ENCODE measurements around the gene FEM1A. TPM values are rescaled to one million over a fixed set of nuclear protein-coding genes. Genes with fewer than 3 reads are reported as not detected.

The FEM1A gene
- total and polyA plus RNA-seq, 10 of the 15 experiments (the other 5 are each of a cell fraction or from before 2014, with no cell fraction given): 0.27 to 17.4 (median 3.8) TPM

DNA sequence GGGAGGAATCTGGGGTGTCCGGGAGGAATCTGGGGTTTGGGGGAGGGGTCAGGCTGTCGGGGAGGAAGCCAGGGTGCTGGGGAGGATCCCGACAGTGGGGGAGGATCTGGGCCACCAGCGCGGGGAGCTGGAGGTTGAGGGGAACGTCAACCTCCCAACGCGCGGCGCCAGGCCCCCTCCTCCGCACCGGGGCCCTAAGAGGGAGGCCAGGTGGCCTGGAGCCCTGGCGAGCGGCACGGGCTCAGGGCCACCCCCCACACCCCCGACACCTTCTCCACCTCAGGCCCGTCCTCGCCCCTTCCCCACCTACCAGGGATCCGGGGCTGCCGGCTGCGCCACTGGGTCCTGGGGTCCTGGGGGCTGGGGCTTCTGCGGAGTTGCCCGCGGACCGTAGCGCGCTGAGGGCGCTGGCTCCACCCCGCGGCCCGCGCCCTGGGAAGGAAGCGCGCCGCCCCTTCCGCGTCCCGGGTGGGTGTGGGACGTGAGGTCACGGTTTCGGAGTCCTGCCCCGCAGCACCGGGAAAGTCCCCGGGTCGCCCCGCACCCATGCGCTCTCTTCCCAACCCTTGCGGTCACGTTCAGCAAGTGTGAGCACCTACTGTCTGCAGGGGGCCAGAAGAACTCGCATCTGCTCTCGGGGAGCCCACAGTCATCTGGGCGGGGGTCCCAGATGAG is 39.9 kb downstream of the FEM1A start, which contains the start of gene TICAM1 (continued):
- TF ChIP-seq, protein P1, sequence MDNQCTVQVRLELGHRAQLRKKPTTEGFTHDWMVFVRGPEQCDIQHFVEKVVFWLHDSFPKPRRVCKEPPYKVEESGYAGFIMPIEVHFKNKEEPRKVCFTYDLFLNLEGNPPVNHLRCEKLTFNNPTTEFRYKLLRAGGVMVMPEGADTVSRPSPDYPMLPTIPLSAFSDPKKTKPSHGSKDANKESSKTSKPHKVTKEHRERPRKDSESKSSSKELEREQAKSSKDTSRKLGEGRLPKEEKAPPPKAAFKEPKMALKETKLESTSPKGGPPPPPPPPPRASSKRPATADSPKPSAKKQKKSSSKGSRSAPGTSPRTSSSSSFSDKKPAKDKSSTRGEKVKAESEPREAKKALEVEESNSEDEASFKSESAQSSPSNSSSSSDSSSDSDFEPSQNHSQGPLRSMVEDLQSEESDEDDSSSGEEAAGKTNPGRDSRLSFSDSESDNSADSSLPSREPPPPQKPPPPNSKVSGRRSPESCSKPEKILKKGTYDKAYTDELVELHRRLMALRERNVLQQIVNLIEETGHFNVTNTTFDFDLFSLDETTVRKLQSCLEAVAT (IDR thresholded peaks at IDR 0.05): no peak
- TF ChIP-seq HDAC6 (IDR thresholded peaks at IDR 0.05; ENCODE audit: unreplicated experiment): peak; percentile 31
- TF ChIP-seq, protein P2, sequence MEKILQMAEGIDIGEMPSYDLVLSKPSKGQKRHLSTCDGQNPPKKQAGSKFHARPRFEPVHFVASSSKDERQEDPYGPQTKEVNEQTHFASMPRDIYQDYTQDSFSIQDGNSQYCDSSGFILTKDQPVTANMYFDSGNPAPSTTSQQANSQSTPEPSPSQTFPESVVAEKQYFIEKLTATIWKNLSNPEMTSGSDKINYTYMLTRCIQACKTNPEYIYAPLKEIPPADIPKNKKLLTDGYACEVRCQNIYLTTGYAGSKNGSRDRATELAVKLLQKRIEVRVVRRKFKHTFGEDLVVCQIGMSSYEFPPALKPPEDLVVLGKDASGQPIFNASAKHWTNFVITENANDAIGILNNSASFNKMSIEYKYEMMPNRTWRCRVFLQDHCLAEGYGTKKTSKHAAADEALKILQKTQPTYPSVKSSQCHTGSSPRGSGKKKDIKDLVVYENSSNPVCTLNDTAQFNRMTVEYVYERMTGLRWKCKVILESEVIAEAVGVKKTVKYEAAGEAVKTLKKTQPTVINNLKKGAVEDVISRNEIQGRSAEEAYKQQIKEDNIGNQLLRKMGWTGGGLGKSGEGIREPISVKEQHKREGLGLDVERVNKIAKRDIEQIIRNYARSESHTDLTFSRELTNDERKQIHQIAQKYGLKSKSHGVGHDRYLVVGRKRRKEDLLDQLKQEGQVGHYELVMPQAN (conservative IDR thresholded peaks at IDR 0.05): peak; percentile 61
- TF ChIP-seq MXI1 (IDR thresholded peaks at IDR 0.05; ENCODE audit: low read depth, low read length): 0 out of 2 replicates have a peak, but pooled peaks have one; percentile 17
- TF ChIP-seq, protein P3, sequence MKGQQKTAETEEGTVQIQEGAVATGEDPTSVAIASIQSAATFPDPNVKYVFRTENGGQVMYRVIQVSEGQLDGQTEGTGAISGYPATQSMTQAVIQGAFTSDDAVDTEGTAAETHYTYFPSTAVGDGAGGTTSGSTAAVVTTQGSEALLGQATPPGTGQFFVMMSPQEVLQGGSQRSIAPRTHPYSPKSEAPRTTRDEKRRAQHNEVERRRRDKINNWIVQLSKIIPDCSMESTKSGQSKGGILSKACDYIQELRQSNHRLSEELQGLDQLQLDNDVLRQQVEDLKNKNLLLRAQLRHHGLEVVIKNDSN (IDR thresholded peaks at IDR 0.05; ENCODE audit: borderline replicate concordance, extremely low read length, insufficient read depth, low read depth, low read length): no peak
- peak in 1 of 2 experiments; percentile 84; a peak in 2 of 4 replicates for TF ChIP-seq ETV6 (conservative IDR thresholded peaks at IDR 0.05 in 1 of 2, IDR thresholded peaks at IDR 0.05 in 1 of 2; ENCODE audit: borderline replicate concordance in 1 of 2, low read depth in 1 of 2)
- no peak for TF ChIP-seq CBX3 (IDR thresholded peaks at IDR 0.05; ENCODE audit: borderline replicate concordance, low read depth)
- TF ChIP-seq MEF2B (IDR thresholded peaks at IDR 0.05; ENCODE audit: partially characterized antibody, poor library complexity, severe bottlenecking): no peak
- 0 out of 2 replicates have a peak, but pooled peaks have one; percentile 40 for TF ChIP-seq CREM (IDR thresholded peaks at IDR 0.05; ENCODE audit: low read depth)
- no peak for TF ChIP-seq EZH2 (IDR thresholded peaks at IDR 0.05; ENCODE audit: borderline replicate concordance, control insufficient read depth, low read depth, low read length)
- TF ChIP-seq SMAD5 (IDR thresholded peaks at IDR 0.05; ENCODE audit: low read depth): 0 out of 2 replicates have a peak, but pooled peaks have one; percentile 52
- peak; percentile 61 for TF ChIP-seq ATF7 (IDR thresholded peaks at IDR 0.05; ENCODE audit: low read depth)
- TF ChIP-seq NFYA (IDR thresholded peaks at IDR 0.05; ENCODE audit: borderline replicate concordance, low read depth, low read length): no peak
- TF ChIP-seq SMAD1 (IDR thresholded peaks at IDR 0.05; ENCODE audit: low read depth, partially characterized antibody): no peak
- TF ChIP-seq SUPT20H (IDR thresholded peaks at IDR 0.05; ENCODE audit: borderline replicate concordance, control insufficient read depth, low read depth, low read length): no peak
- TF ChIP-seq MYC (IDR thresholded peaks at IDR 0.05; ENCODE audit: insufficient read depth, insufficient read length, insufficient replicate concordance, low read length, severe bottlenecking): no peak
- no peak for TF ChIP-seq PAX8 (IDR thresholded peaks at IDR 0.05)
- TF ChIP-seq SIN3A (IDR thresholded peaks at IDR 0.05; ENCODE audit: low read depth, low read length): no peak
- no peak for TF ChIP-seq BMI1 (IDR thresholded peaks at IDR 0.05; ENCODE audit: borderline replicate concordance)
- TF ChIP-seq, protein P4, sequence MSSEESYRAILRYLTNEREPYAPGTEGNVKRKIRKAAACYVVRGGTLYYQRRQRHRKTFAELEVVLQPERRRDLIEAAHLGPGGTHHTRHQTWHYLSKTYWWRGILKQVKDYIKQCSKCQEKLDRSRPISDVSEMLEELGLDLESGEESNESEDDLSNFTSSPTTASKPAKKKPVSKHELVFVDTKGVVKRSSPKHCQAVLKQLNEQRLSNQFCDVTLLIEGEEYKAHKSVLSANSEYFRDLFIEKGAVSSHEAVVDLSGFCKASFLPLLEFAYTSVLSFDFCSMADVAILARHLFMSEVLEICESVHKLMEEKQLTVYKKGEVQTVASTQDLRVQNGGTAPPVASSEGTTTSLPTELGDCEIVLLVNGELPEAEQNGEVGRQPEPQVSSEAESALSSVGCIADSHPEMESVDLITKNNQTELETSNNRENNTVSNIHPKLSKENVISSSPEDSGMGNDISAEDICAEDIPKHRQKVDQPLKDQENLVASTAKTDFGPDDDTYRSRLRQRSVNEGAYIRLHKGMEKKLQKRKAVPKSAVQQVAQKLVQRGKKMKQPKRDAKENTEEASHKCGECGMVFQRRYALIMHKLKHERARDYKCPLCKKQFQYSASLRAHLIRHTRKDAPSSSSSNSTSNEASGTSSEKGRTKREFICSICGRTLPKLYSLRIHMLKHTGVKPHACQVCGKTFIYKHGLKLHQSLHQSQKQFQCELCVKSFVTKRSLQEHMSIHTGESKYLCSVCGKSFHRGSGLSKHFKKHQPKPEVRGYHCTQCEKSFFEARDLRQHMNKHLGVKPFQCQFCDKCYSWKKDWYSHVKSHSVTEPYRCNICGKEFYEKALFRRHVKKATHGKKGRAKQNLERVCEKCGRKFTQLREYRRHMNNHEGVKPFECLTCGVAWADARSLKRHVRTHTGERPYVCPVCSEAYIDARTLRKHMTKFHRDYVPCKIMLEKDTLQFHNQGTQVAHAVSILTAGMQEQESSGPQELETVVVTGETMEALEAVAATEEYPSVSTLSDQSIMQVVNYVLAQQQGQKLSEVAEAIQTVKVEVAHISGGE (CRISPR knock-in tag; IDR thresholded peaks at IDR 0.05): no peak
- TF ChIP-seq POLR2A (IDR thresholded peaks at IDR 0.05; ENCODE audit: low read depth, low read length): peak; percentile 86

All from GM12878 (cell line).